Neural progenitor cell (in vitro differentiated cells): ENCODE measurements around the gene IFI30.

ENCODE experiments used
- CTCF ChIP-seq: fragments of 200-600 bp; sonication (generic); IDR thresholded peaks from 2 replicates; pipeline ENCODE4 v1.5.1; 2017; ENCODE audit warnings: antibody characterized with exemption, mild to moderate bottlenecking
- EZH2phosphoT487 ChIP-seq: fragments of 200-600 bp; sonication (generic); IDR thresholded peaks from 2 replicates; pipeline ENCODE4 v1.6.1; 2017; ENCODE audit warnings: antibody characterized with exemption

- TF ChIP-seq EZH2phosphoT487 (no peak), CTCF (no peak)
These were observed 33.1 kb upstream of the IFI30 start for GRCh38 chr19:18140473-18140872.
